ENCODE measurements around the gene OR52H1. TPM values are rescaled to one million over a fixed set of nuclear protein-coding genes. Genes with fewer than 3 reads are reported as not detected.

OR52H1 gene
- total and polyA plus RNA-seq, 2 experiments from 2014 or later, result 0.28 TPM; not detected in 1

DNA sequence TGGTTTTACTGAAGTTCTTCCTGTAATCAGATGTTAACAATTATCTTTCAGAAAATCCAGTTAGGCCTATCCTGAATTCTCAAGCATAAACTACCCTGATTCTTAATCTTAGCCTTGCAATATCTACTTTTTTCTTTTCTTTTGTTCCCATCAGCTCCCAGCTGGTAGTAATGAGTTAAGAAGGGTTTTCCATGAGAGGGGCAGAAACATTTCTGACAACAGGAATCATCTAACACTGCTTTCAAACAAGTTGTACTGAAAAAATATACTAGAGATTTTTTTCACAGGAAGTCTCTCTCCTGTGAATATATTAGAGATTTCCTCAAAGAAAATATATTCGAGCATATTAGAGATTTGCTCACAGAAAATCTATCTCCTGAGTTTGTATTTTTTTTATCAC lies 44.8 kb upstream of the OR52H1 start (continued):
- TF ChIP-seq, protein P1, sequence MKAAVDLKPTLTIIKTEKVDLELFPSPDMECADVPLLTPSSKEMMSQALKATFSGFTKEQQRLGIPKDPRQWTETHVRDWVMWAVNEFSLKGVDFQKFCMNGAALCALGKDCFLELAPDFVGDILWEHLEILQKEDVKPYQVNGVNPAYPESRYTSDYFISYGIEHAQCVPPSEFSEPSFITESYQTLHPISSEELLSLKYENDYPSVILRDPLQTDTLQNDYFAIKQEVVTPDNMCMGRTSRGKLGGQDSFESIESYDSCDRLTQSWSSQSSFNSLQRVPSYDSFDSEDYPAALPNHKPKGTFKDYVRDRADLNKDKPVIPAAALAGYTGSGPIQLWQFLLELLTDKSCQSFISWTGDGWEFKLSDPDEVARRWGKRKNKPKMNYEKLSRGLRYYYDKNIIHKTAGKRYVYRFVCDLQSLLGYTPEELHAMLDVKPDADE (IDR thresholded peaks at IDR 0.05), result no peak
- TF ChIP-seq, protein P2, sequence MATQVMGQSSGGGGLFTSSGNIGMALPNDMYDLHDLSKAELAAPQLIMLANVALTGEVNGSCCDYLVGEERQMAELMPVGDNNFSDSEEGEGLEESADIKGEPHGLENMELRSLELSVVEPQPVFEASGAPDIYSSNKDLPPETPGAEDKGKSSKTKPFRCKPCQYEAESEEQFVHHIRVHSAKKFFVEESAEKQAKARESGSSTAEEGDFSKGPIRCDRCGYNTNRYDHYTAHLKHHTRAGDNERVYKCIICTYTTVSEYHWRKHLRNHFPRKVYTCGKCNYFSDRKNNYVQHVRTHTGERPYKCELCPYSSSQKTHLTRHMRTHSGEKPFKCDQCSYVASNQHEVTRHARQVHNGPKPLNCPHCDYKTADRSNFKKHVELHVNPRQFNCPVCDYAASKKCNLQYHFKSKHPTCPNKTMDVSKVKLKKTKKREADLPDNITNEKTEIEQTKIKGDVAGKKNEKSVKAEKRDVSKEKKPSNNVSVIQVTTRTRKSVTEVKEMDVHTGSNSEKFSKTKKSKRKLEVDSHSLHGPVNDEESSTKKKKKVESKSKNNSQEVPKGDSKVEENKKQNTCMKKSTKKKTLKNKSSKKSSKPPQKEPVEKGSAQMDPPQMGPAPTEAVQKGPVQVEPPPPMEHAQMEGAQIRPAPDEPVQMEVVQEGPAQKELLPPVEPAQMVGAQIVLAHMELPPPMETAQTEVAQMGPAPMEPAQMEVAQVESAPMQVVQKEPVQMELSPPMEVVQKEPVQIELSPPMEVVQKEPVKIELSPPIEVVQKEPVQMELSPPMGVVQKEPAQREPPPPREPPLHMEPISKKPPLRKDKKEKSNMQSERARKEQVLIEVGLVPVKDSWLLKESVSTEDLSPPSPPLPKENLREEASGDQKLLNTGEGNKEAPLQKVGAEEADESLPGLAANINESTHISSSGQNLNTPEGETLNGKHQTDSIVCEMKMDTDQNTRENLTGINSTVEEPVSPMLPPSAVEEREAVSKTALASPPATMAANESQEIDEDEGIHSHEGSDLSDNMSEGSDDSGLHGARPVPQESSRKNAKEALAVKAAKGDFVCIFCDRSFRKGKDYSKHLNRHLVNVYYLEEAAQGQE (IDR thresholded peaks at IDR 0.05; ENCODE audit: unreplicated experiment), result no peak
- TF ChIP-seq EZH2 (IDR thresholded peaks at IDR 0.05; ENCODE audit: low read depth, unreplicated experiment), result no peak

GRCh38 chr11:5592615-5593014 lies 44.3 kb upstream of the OR52H1 start:
- H3K36me3 ChIP-seq (ENCODE audit: insufficient read depth), result no peaks in the 10 kb centered on the region
- TF ChIP-seq NANOG (IDR thresholded peaks at IDR 0.05; ENCODE audit: borderline replicate concordance), result no peak
- H3K79me2 ChIP-seq (replicated peaks; ENCODE audit: insufficient read depth), result peaks cover 12% of the 10 kb centered on the region
- H3K4me2 ChIP-seq, result no peak overlapping the region
- no peak overlapping the region for H3K4me3 ChIP-seq
- H3K36me3 Mint-ChIP-seq (ENCODE audit: low read depth), result peaks cover 9% of the 10 kb centered on the region
- peaks cover 8% of the 10 kb centered on the region for H3K27me3 Mint-ChIP-seq (ENCODE audit: insufficient read depth, low read depth, poor library complexity)
- peaks cover 5% of the 10 kb centered on the region for H3K9me3 Mint-ChIP-seq
- H3K27ac ChIP-seq (ENCODE audit: low read depth), result no peak overlapping the region
- H3K27ac Mint-ChIP-seq, result no peak overlapping the region
- no peak overlapping the region for H2AFZ ChIP-seq
- no peaks in the 10 kb centered on the region for H3K27me3 ChIP-seq (ENCODE audit: insufficient read depth)
- ATAC-seq (no peak), DNase-seq (ENCODE audit: low spot score) (no peak)
- 0 out of 2 replicates have a peak, but pooled peaks cover 2% of the 10 kb centered on the region for H3F3A ChIP-seq (replicated peaks; ENCODE audit: low read depth)
- H4K20me1 ChIP-seq (replicated peaks; ENCODE audit: insufficient read depth), result no peaks in the 10 kb centered on the region
- peaks cover 3% of the 10 kb centered on the region; the same call in 1 of the 2 replicates for H3K9me2 ChIP-seq (ENCODE audit: insufficient read depth)
- peaks cover 11% of the 10 kb centered on the region for H3K4me1 ChIP-seq (ENCODE audit: insufficient read depth)
- H3K4me3 Mint-ChIP-seq, result no peak overlapping the region
- peaks cover 10% of the 10 kb centered on the region; the same call in 2 of the 3 replicates for H3K4me1 Mint-ChIP-seq

GRCh38 chr11:5591613-5592012 lies 43.3 kb upstream of the OR52H1 start:
- Mint-ChIP-seq H3K27me3 (ENCODE audit: insufficient read depth, low read depth, poor library complexity) (peaks cover 7% of the 10 kb centered on the region), H3K27ac (peak overlapping the region; percentile 74), H3K4me1 (peaks cover 8% of the 10 kb centered on the region; the same call in 2 of the 3 replicates)
- TF ChIP-seq, protein P2 (IDR thresholded peaks at IDR 0.05; ENCODE audit: unreplicated experiment), result no peak
- TF ChIP-seq, protein P1 (IDR thresholded peaks at IDR 0.05), result no peak
- no peak for TF ChIP-seq STAT1 (IDR thresholded peaks at IDR 0.05; ENCODE audit: unreplicated experiment)
- TF ChIP-seq EZH2 (IDR thresholded peaks at IDR 0.05; ENCODE audit: low read depth, unreplicated experiment), result no peak
- TF ChIP-seq EZH2phosphoT487 (IDR thresholded peaks at IDR 0.05; ENCODE audit: unreplicated experiment), result no peak
- no peak for TF ChIP-seq CREB1 (CRISPR knock-in tag; IDR thresholded peaks at IDR 0.05; ENCODE audit: low read depth)

More at GRCh38 chr11:5591613-5592012, 43.3 kb upstream of the OR52H1 start:
- H3K4me1 ChIP-seq (ENCODE audit: insufficient read depth), result 0 out of 2 replicates have a peak, but pooled peaks cover 5% of the 10 kb centered on the region
- no peaks in the 10 kb centered on the region for H3K36me3 ChIP-seq (ENCODE audit: insufficient read depth)
- DNase-seq (ENCODE audit: low spot score), result no peak
- no peak overlapping the region for H3K27ac ChIP-seq (ENCODE audit: low read depth)
- no peaks in the 10 kb centered on the region for H3K27me3 ChIP-seq (ENCODE audit: insufficient read depth)
- Mint-ChIP-seq H3K36me3 (ENCODE audit: low read depth) (peaks cover 9% of the 10 kb centered on the region), H3K4me3 (no peak overlapping the region), H3K9me3 (peaks cover 5% of the 10 kb centered on the region)
- H4K20me1 ChIP-seq (replicated peaks; ENCODE audit: insufficient read depth), result no peaks in the 10 kb centered on the region
- no peak overlapping the region for H2AFZ ChIP-seq
- no peak overlapping the region for H3K4me3 ChIP-seq
- ATAC-seq, result no peak
- no peaks in the 10 kb centered on the region for H3F3A ChIP-seq (replicated peaks; ENCODE audit: low read depth)
- H3K79me2 ChIP-seq (replicated peaks; ENCODE audit: insufficient read depth), result peaks cover 2% of the 10 kb centered on the region
- peaks cover 3% of the 10 kb centered on the region; the same call in 1 of the 2 replicates for H3K9me2 ChIP-seq (ENCODE audit: insufficient read depth)
- no peak overlapping the region for H3K4me2 ChIP-seq
